CD14-positive monocyte (primary cell): Measurements from ENCODE around the gene MIS18BP1. TPM values are rescaled to one million over a fixed set of nuclear protein-coding genes. Genes with fewer than 3 reads are reported as not detected.
"Not testable (repeated sequence)": the region's sequence is repeated elsewhere in the genome, so short reads cannot be mapped to it uniquely, and the experiment has no call there.

Experiments used
- DNase-seq, 3 donors: peaks; one replicate each; pipeline ENCODE4 v3.0.0-alpha.2; 2011 to 2022
- H2AFZ ChIP-seq: 2 replicates; pipeline ENCODE4 v1.6.0; 2012; ENCODE audit warnings: mild to moderate bottlenecking, low read depth, low read length, inconsistent platforms; ENCODE audit not compliant: insufficient read depth, poor library complexity, severe bottlenecking
- H3K27ac ChIP-seq, 2 donors: 1 replicate in 1 of 2; 2 replicates in 1 of 2; pipeline ENCODE4 v1.5.1; 2012 to 2013; ENCODE audit warnings: low read length in 2 of 2, control low read depth in 1 of 2, inconsistent platforms in 1 of 2, low read depth in 1 of 2, mild to moderate bottlenecking in 1 of 2
- H3K27me3 ChIP-seq, 2 donors: one replicate each; pipeline versions ENCODE4 v1.6.0 to v1.6.1; 2011 to 2013; ENCODE audit warnings: low read length in 2 of 2; ENCODE audit not compliant: control insufficient read depth in 2 of 2, insufficient read depth in 2 of 2
- H3K36me3 ChIP-seq, 2 donors: replicated peaks in 1 of 2; 1 replicate in 1 of 2; 2 replicates in 1 of 2; pipeline versions ENCODE4 v1.5.1 to v1.6.1; 2012 to 2013; ENCODE audit warnings: low read length in 2 of 2, control low read depth in 1 of 2, inconsistent platforms in 1 of 2, mild to moderate bottlenecking in 1 of 2; ENCODE audit not compliant: insufficient read depth in 2 of 2, control insufficient read depth in 1 of 2
- H3K4me1 ChIP-seq, 2 donors: 1 replicate in 1 of 2; 2 replicates in 1 of 2; pipeline versions ENCODE4 v1.5.1 to v1.6.1; 2012 to 2013; ENCODE audit warnings: low read length in 2 of 2, control low read depth in 1 of 2, inconsistent platforms in 1 of 2, mild to moderate bottlenecking in 1 of 2, moderate library complexity in 1 of 2; ENCODE audit not compliant: insufficient read depth in 2 of 2, control insufficient read depth in 1 of 2
- H3K4me2 ChIP-seq: replicated peaks from 2 replicates; pipeline ENCODE3; 2012; ENCODE audit warnings: low read length, moderate library complexity, mild to moderate bottlenecking; ENCODE audit not compliant: poor library complexity, severe bottlenecking; ENCODE audit errors: extremely low read depth
- H3K4me3 ChIP-seq, 3 experiments: fragments of 200-600 bp in 1 of 3; sonication (generic) in 1 of 3; replicated peaks in 1 of 3; 1 replicate in 2 of 3; 2 replicates in 1 of 3; pipeline ENCODE4 v1.5.1; 2011 to 2013; ENCODE audit warnings: low read length in 3 of 3, mild to moderate bottlenecking in 3 of 3, control low read depth in 2 of 3, low read depth in 2 of 3, inconsistent platforms in 1 of 3, moderate library complexity in 1 of 3
- H3K79me2 ChIP-seq: 2 replicates; pipeline ENCODE4 v1.6.0; 2012; ENCODE audit warnings: mild to moderate bottlenecking, control low read depth, inconsistent platforms, low read length, moderate library complexity; ENCODE audit not compliant: insufficient read depth
- H3K9ac ChIP-seq: 2 replicates; pipeline ENCODE4 v1.6.0; 2017; ENCODE audit warnings: low read length, mild to moderate bottlenecking; ENCODE audit not compliant: insufficient read depth, poor library complexity, severe bottlenecking
- H3K9me3 ChIP-seq, 2 donors: replicated peaks in 1 of 2; 1 replicate in 1 of 2; 2 replicates in 1 of 2; pipeline versions ENCODE4 v1.5.1 to v1.6.1; 2012 to 2013; ENCODE audit warnings: low read length in 2 of 2, control low read depth in 1 of 2; ENCODE audit not compliant: control insufficient read depth in 1 of 2, insufficient read depth in 1 of 2
- H4K20me1 ChIP-seq: 2 replicates; pipeline ENCODE4 v1.6.0; 2012; ENCODE audit warnings: mild to moderate bottlenecking, low read length, control low read depth, moderate library complexity; ENCODE audit not compliant: insufficient read depth
- H3K27ac Mint-ChIP-seq, 7 donors: one replicate each; pipeline ENCODE4 v1.8.0; 2020; ENCODE audit warnings: mild to moderate bottlenecking in 7 of 7, mixed read lengths in 7 of 7, moderate library complexity in 6 of 7, inconsistent platforms in 2 of 7
- H3K27me3 Mint-ChIP-seq, 3 donors: one replicate each; pipeline ENCODE4 v1.8.0; 2021 to 2022; ENCODE audit warnings: low read depth in 3 of 3, mild to moderate bottlenecking in 3 of 3, mixed read lengths in 3 of 3, moderate library complexity in 3 of 3, inconsistent platforms in 1 of 3
- H3K36me3 Mint-ChIP-seq, 2 donors: one replicate each; pipeline ENCODE4 v1.8.0; 2020; ENCODE audit warnings: mixed read lengths in 2 of 2, inconsistent platforms in 1 of 2, mild to moderate bottlenecking in 1 of 2
- H3K4me1 Mint-ChIP-seq: one replicate; pipeline ENCODE4 v1.8.0; 2020; ENCODE audit warnings: mild to moderate bottlenecking, mixed read lengths
- H3K4me3 Mint-ChIP-seq, 2 donors: one replicate each; pipeline ENCODE4 v1.8.0; 2020; ENCODE audit warnings: mild to moderate bottlenecking in 2 of 2, mixed read lengths in 2 of 2, moderate library complexity in 1 of 2
- H3K9me3 Mint-ChIP-seq, 7 donors: one replicate each; pipeline ENCODE4 v1.8.0; 2020 to 2022; ENCODE audit warnings: mixed read lengths in 7 of 7, mild to moderate bottlenecking in 6 of 7, moderate library complexity in 6 of 7, inconsistent platforms in 2 of 7
- CTCF ChIP-seq: fragments of 200-600 bp; IDR thresholded peaks from one replicate; pipeline ENCODE4 v1.8.0; 2022; ENCODE audit warnings: antibody characterized with exemption, mild to moderate bottlenecking
- WGBS: methylation state at CpG from one replicate; pipeline ENCODE4 v1.1.5; 2013; ENCODE audit warnings: missing lambda C conversion rate; ENCODE audit not compliant: insufficient coverage; 5-methylcytosine and 5-hydroxymethylcytosine counted together
- intact Hi-C, 2 donors: fragments of 100-400 bp; cut with micrococcal nuclease; formaldehyde crosslinking; loops; one replicate each; pipeline versions ENCODE4 v1.15.0 to v1.15.1; 2023
- polyA plus RNA-seq, 3 donors: library from polyadenylated mRNA; depleted of rRNA in 1 of 3; unstranded in 2 of 3; stranded (reverse) in 1 of 3; fragments of 300-500 nt in 2 of 3; fragments of >200 nt in 1 of 3; fragmentation: Illumina TruSeq in 2 of 3; gene quantifications; 1 replicate in 2 of 3; 2 replicates in 1 of 3; pipeline ENCODE4 v1.2.3, GENCODE V29; 2012 to 2021

The MIS18BP1 gene
- polyA plus RNA-seq, 3 donors: 39.2 to 61.8 (median 45.6) TPM

DNA sequence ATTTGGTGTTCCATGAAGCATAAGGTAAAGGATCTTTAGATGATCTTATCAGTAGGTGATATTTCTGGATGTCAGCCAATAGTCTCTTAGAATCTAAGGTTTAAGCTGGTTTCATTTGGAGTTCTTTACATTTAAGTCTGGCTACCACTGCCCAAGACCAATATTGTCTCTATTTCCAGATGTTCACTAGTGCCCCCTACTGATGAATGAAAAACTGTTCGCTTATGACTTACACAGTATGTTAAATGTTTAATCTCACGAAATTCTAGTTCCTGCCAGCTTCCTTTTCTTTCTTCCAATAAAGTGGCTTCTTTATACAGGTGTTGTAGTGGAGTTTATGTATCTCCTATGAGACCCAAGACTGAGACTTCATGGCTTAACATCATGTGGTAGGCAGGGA, 31.8 kb upstream of the MIS18BP1 start:
- Mint-ChIP-seq H3K27ac (no peak overlapping the region), H3K27me3 (no peaks in the 10 kb centered on the region), H3K36me3 (no peaks in the 10 kb centered on the region), H3K9me3 (peaks cover 16 to 29% (median 25%) of the 10 kb centered on the region in 7 donors), H3K4me1 (no peaks in the 10 kb centered on the region), H3K4me3 (no peak overlapping the region)
- Histone ChIP-seq H3K9me3 (peaks cover 20 to 25% of the 10 kb centered on the region in 2 donors), H2AFZ (no peak overlapping the region), H3K36me3 (no peaks in the 10 kb centered on the region), H3K79me2 (no peaks in the 10 kb centered on the region), H3K4me2 (no peak overlapping the region), H3K4me1 (no peaks in the 10 kb centered on the region), H3K4me3 (no peak overlapping the region), H3K27ac (no peak overlapping the region), H3K9ac (no peak overlapping the region), H3K27me3 (no peaks in the 10 kb centered on the region), H4K20me1 (no peaks in the 10 kb centered on the region)
- intact Hi-C loops: no loop called here
- DNase-seq: no peak
- TF ChIP-seq CTCF: peak; percentile 11
- WGBS: no CpG with 5 or more reads among the region's 2 CpGs

GRCh38 chr14:45281731-45282400, 28.9 kb upstream of the MIS18BP1 start:
- H3K9ac ChIP-seq, H3K79me2 ChIP-seq, H3K4me2 ChIP-seq, H3K4me1 ChIP-seq, H2AFZ ChIP-seq, H3K27ac ChIP-seq, H3K4me1 Mint-ChIP-seq, H3K4me3 ChIP-seq, H3K27me3 ChIP-seq, H3K36me3 ChIP-seq, intact Hi-C loops, H3K27ac Mint-ChIP-seq, DNase-seq, H3K4me3 Mint-ChIP-seq, H3K36me3 Mint-ChIP-seq, H4K20me1 ChIP-seq, H3K27me3 Mint-ChIP-seq: not testable (repeated sequence)
- WGBS: 92% methylated on average over 8 of the region's 12 CpGs
- H3K9me3 Mint-ChIP-seq: peaks cover 16 to 31% (median 26%) of the 10 kb centered on the region in 7 donors
- H3K9me3 ChIP-seq: peaks cover 20 to 25% of the 10 kb centered on the region in 2 donors
